GM10266 (cell line): Measurements from ENCODE around the gene PAX2.

Source experiments
- DNase-seq: peaks from one replicate; pipeline ENCODE4 v3.0.0; 2012; ENCODE audit errors: extremely low spot score
- CTCF ChIP-seq: IDR thresholded peaks from 2 replicates; pipeline ENCODE4 v1.5.1; 2012; ENCODE audit warnings: mild to moderate bottlenecking, low read depth; ENCODE audit not compliant: control insufficient read depth, insufficient read depth; ENCODE audit errors: missing control alignments

Gene PAX2

GRCh38 chr10:100831742-100832141 is 86.4 kb downstream of the PAX2 start:
- no peak for TF ChIP-seq CTCF
- no peak for DNase-seq

GRCh38 chr10:100835810-100836209 is 90.4 kb downstream of the PAX2 start:
- no peak for TF ChIP-seq CTCF

GRCh38 chr10:100836891-100837290 is 91.5 kb downstream of the PAX2 start:
- no peak for TF ChIP-seq CTCF

More at GRCh38 chr10:100835810-100836209, 90.4 kb downstream of the PAX2 start:
- DNase-seq, result no peak

GRCh38 chr10:100837300-100837699 is 91.9 kb downstream of the PAX2 start:
- TF ChIP-seq CTCF, result no peak
- DNase-seq, result no peak

More at GRCh38 chr10:100836891-100837290, 91.5 kb downstream of the PAX2 start:
- no peak for DNase-seq

GRCh38 chr10:100838986-100839385 is 93.6 kb downstream of the PAX2 start:
- no peak for DNase-seq
- TF ChIP-seq CTCF, result no peak

GRCh38 chr10:100841528-100841927 is 96.1 kb downstream of the PAX2 start:
- no peak for TF ChIP-seq CTCF

GRCh38 chr10:100847440-100847839 is 102.1 kb downstream of the PAX2 start:
- no peak for TF ChIP-seq CTCF
- DNase-seq, result no peak

More at GRCh38 chr10:100841528-100841927, 96.1 kb downstream of the PAX2 start:
- no peak for DNase-seq
